Hepatocyte (in vitro differentiated cells): ENCODE data around the gene OTOP2. TPM values are rescaled to one million over a fixed set of nuclear protein-coding genes. Genes with fewer than 3 reads are reported as not detected.

ENCODE experiments used
- DNase-seq: peaks from one replicate; pipeline ENCODE4 v3.0.0-alpha.2; 2016; ENCODE audit warnings: low spot score
- H2AFZ ChIP-seq: fragments of 200-600 bp; sonication (generic); 2 replicates; pipeline ENCODE4 v1.6.0; 2016; ENCODE audit warnings: antibody characterized with exemption, mild to moderate bottlenecking
- H3K27ac ChIP-seq: fragments of 200-600 bp; sonication (generic); 2 replicates; pipeline ENCODE4 v1.5.1; 2016; ENCODE audit warnings: mild to moderate bottlenecking
- H3K27me3 ChIP-seq: fragments of 200-600 bp; sonication (generic); 2 replicates; pipeline ENCODE4 v1.6.1; 2016
- H3K36me3 ChIP-seq: fragments of 200-600 bp; sonication (generic); replicated peaks from 2 replicates; pipeline ENCODE4 v1.5.1; 2016; ENCODE audit warnings: low read depth; ENCODE audit not compliant: insufficient read depth
- H3K4me1 ChIP-seq: fragments of 200-600 bp; sonication (generic); 2 replicates; pipeline ENCODE4 v1.5.1; 2016; ENCODE audit warnings: mild to moderate bottlenecking, moderate library complexity; ENCODE audit not compliant: insufficient read depth
- H3K4me2 ChIP-seq: fragments of 200-600 bp; sonication (generic); 2 replicates; pipeline ENCODE4 v1.6.0; 2016
- H3K4me3 ChIP-seq: fragments of 200-600 bp; sonication (generic); 2 replicates; pipeline ENCODE4 v1.5.1; 2016; ENCODE audit warnings: mild to moderate bottlenecking
- H3K79me2 ChIP-seq: fragments of 200-600 bp; sonication (generic); 2 replicates; pipeline ENCODE4 v1.6.0; 2017; ENCODE audit warnings: mild to moderate bottlenecking
- H3K9me2 ChIP-seq: fragments of 200-600 bp; sonication (generic); replicated peaks from 2 replicates; pipeline ENCODE4 v1.6.0; 2017; ENCODE audit warnings: mild to moderate bottlenecking; ENCODE audit not compliant: insufficient read depth
- H3K9me3 ChIP-seq: fragments of 200-600 bp; sonication (generic); 2 replicates; pipeline ENCODE4 v1.5.1; 2016; ENCODE audit warnings: low read depth, mild to moderate bottlenecking
- H4K20me1 ChIP-seq: fragments of 200-600 bp; sonication (generic); 2 replicates; pipeline ENCODE4 v1.6.0; 2016; ENCODE audit warnings: mild to moderate bottlenecking; ENCODE audit not compliant: insufficient read depth, poor library complexity, severe bottlenecking
- CTCF ChIP-seq: fragments of 200-600 bp; sonication (generic); IDR thresholded peaks from 2 replicates; pipeline ENCODE4 v1.5.1; 2016; ENCODE audit warnings: antibody characterized with exemption, mild to moderate bottlenecking; ENCODE audit not compliant: poor library complexity
- EZH2 ChIP-seq: fragments of 200-600 bp; sonication (generic); IDR thresholded peaks from 2 replicates; pipeline ENCODE4 v1.6.1; 2016; ENCODE audit warnings: antibody characterized with exemption, mild to moderate bottlenecking, borderline replicate concordance
- EZH2phosphoT487 ChIP-seq: fragments of 200-600 bp; sonication (generic); IDR thresholded peaks from one replicate; pipeline ENCODE4 v1.6.1; 2018; ENCODE audit warnings: antibody characterized with exemption, mild to moderate bottlenecking, low read depth, moderate library complexity; ENCODE audit not compliant: unreplicated experiment, severe bottlenecking
- WGBS: methylation state at CpG from one replicate; pipeline ENCODE4 v1.1.6; 2016; ENCODE audit warnings: low lambda C conversion rate; ENCODE audit errors: missing lambda C conversion rate; 5-methylcytosine and 5-hydroxymethylcytosine counted together
- polyA plus RNA-seq: library from polyadenylated mRNA; unstranded; fragments of >200 nt; fragmentation: Nextera tagmentation; extraction: Ambion mirVana; gene quantifications from 2 replicates; pipeline ENCODE4 v1.2.1, GENCODE V29; 2016
- total RNA-seq: library from RNA; depleted of rRNA; stranded (reverse); fragments of >200 nt; gene quantifications from 2 replicates; pipeline ENCODE4 v1.2.3, GENCODE V29; 2014

Gene OTOP2
- total and polyA plus RNA-seq, 2 experiments from 2014 or later: 0.19 to 1.1 TPM

GRCh38 chr17:74935585-74936469 lies 11.8 kb downstream of the OTOP2 start, which contains the start of gene OTOP3:
Gene OTOP3, plus strand, starts transcription at chr17:74935898. Its CDS starts 24 bp downstream, at chr17:74935922.
- TF ChIP-seq EZH2: peak; percentile 92
- peak; percentile 76 for TF ChIP-seq EZH2phosphoT487
- no peak for TF ChIP-seq CTCF
- Histone ChIP-seq H3K9me3 (no peaks in the 10 kb centered on the region), H3K4me3 (no peak within 1 kb of the TSS), H3K27me3 (peaks cover 70% of the 10 kb centered on the region), H3K36me3 (no peaks in the 10 kb centered on the region), H2AFZ (no peak within 1 kb of the TSS), H3K9me2 (no peaks in the 10 kb centered on the region), H3K27ac (no peak within 1 kb of the TSS), H3K79me2 (no peaks in the 10 kb centered on the region), H3K4me2 (peak within 1 kb of the TSS; percentile 67), H4K20me1 (no peaks in the 10 kb centered on the region), H3K4me1 (peaks cover 7% of the 10 kb centered on the region)
- WGBS: 8% methylated on average over 77 of the region's 78 CpGs
- DNase-seq: no peak

GRCh38 chr17:74936470-74936799 lies 12.4 kb downstream of the OTOP2 start:
- Histone ChIP-seq H3K4me3 (no peak overlapping the region), H3K27me3 (peaks cover 75% of the 10 kb centered on the region)

GRCh38 chr17:74937064-74938051 lies 13.3 kb downstream of the OTOP2 start:
- Histone ChIP-seq H3K9me3 (no peaks in the 10 kb centered on the region), H3K27me3 (peaks cover 69% of the 10 kb centered on the region)

More at GRCh38 chr17:74936470-74936799, 12.4 kb downstream of the OTOP2 start:
- Histone ChIP-seq H3K4me2 (peak overlapping the region; percentile 67), H3K27ac (no peak overlapping the region), H4K20me1 (no peaks in the 10 kb centered on the region), H3K36me3 (no peaks in the 10 kb centered on the region), H2AFZ (no peak overlapping the region), H3K9me3 (no peaks in the 10 kb centered on the region), H3K79me2 (no peaks in the 10 kb centered on the region), H3K4me1 (peaks cover 7% of the 10 kb centered on the region), H3K9me2 (no peaks in the 10 kb centered on the region)
- DNase-seq: no peak
- TF ChIP-seq EZH2: no peak
- no peak for TF ChIP-seq EZH2phosphoT487
- TF ChIP-seq CTCF: no peak
- WGBS: 35% methylated on average over 12 of the region's 12 CpGs

More at GRCh38 chr17:74937064-74938051, 13.3 kb downstream of the OTOP2 start:
- H3K4me2 ChIP-seq: no peak overlapping the region
- peaks cover 7% of the 10 kb centered on the region for H3K4me1 ChIP-seq
- TF ChIP-seq EZH2 (peak; percentile 37), CTCF (no peak)
- no peak overlapping the region for H3K27ac ChIP-seq
- no peaks in the 10 kb centered on the region for H4K20me1 ChIP-seq
- H3K36me3 ChIP-seq: no peaks in the 10 kb centered on the region
- H3K79me2 ChIP-seq: no peaks in the 10 kb centered on the region
- no peak overlapping the region for H3K4me3 ChIP-seq
- no peak for DNase-seq
- no peak overlapping the region for H2AFZ ChIP-seq
- H3K9me2 ChIP-seq: no peaks in the 10 kb centered on the region
- 59% methylated on average over 10 of the region's 11 CpGs for WGBS
